HG03571 (cell line): ENCODE results near the gene CAPN9.
"Not testable (repeated sequence)": the region's sequence is repeated elsewhere in the genome, so short reads cannot be mapped to it uniquely, and the experiment has no call there.

Experiments used
- ATAC-seq: cut with Tn5 transposase; IDR thresholded peaks from one replicate; pipeline ENCODE4 v1.9.1; 2021; ENCODE audit not compliant: unreplicated experiment

Gene CAPN9, protein sequence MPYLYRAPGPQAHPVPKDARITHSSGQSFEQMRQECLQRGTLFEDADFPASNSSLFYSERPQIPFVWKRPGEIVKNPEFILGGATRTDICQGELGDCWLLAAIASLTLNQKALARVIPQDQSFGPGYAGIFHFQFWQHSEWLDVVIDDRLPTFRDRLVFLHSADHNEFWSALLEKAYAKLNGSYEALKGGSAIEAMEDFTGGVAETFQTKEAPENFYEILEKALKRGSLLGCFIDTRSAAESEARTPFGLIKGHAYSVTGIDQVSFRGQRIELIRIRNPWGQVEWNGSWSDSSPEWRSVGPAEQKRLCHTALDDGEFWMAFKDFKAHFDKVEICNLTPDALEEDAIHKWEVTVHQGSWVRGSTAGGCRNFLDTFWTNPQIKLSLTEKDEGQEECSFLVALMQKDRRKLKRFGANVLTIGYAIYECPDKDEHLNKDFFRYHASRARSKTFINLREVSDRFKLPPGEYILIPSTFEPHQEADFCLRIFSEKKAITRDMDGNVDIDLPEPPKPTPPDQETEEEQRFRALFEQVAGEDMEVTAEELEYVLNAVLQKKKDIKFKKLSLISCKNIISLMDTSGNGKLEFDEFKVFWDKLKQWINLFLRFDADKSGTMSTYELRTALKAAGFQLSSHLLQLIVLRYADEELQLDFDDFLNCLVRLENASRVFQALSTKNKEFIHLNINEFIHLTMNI

DNA sequence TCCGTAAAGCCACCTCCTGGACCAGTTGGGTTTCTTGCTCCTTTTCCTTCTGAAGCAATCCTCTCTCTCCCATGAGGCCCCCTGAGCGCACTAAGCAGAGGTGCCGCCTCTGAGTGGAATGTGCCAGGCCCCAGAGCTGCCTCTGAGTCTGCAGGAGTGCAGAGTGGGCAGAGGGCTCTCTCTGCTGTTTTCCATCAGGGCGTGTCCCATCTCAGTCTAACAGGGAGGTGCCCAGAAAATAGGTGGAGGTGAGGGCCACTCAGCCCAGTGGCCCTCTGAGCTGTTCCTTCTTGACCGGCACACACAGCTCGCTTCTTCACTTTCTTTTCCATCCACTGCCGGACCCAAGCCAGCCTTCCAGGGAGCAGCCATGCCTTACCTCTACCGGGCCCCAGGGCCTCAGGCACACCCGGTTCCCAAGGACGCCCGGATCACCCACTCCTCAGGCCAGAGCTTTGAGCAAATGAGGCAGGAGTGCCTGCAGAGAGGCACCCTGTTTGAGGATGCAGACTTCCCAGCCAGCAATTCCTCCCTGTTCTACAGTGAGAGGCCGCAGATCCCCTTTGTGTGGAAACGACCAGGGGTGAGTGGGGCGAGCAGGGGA lies at the start of gene CAPN9:
TSS of gene CAPN9 (plus strand) at position 262 of the 604 bp plus-strand sequence. CDS start at position 371, 109 bp downstream.
- ATAC-seq = no peak

DNA sequence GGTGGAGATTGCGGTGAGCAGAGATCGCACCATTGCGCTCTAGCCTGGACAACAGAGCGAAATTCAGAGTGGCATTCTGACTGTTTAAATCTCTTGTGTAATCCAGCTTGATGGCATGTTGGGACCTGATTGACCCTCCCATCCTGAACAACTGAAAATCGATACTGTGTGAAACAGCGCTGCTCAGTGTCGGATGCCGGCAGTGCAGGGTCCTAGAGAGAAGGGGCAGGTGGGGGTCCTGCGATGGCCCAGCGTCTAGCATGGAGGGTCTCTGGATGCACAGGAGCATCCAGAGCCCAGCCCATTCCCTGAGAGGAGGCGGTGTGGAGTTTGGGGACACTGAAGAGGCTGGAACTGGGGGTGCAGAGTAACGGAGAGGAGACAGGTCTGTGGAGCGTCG lies 49.1 kb upstream of the CAPN9 start:
- no peak for ATAC-seq

DNA sequence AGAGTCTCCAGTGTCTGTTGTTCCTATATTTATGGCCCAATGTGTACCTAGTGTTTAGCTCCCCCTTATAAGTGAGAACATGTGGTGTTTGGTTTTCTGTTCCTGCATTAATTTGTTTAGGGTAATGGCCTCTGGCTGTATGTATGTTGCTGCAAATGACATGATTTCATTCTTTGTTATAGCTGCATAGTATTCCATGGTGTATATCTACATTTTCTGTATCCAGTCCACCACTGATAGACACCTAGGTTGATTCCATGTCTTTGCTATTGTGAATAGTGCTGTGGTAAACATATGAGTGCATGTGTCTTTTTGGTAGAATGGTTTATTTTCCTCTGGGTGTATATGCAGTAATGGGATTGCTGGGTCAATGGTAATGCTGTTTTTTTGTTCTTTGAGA lies 48.2 kb upstream of the CAPN9 start:
- ATAC-seq = not testable (repeated sequence)

DNA sequence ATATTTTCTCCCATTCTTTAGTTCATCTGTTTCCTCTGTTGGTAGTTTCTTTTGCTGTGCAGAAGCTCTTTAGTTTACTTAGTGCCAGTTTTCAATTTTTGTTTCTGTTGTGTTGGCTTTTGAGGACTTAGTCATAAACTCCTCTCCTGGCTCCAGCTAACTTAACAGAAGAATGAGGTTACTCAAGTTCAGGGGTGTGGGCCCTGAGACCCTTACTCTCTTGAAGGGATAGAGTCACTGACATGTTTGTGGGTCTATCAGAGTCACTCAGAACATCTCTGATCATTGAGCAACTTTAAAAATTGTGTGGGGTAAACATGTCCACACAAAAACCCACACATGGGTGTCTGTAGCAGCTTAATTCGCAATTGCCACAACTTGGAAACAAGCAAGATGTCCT lies 47.5 kb upstream of the CAPN9 start:
- ATAC-seq = no peak

DNA sequence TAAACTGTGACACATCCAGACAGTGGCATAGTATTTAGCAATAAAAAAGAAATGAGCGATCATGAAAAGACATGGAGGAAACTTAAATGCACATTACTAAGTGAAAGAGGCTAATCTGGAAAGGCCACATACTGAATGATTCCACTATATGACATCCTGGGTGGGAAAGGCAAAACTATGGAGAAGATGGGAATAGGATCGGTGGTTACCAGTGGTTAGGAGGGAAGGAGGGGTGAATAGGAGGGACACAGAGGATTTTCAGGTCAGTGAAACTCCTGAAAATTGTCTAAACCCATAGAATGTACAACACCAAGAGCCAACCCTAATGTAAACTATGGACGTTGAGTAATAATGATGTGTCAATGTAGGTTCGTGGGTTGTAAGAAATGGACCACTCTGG lies 47.1 kb upstream of the CAPN9 start:
- ATAC-seq = no peak

DNA sequence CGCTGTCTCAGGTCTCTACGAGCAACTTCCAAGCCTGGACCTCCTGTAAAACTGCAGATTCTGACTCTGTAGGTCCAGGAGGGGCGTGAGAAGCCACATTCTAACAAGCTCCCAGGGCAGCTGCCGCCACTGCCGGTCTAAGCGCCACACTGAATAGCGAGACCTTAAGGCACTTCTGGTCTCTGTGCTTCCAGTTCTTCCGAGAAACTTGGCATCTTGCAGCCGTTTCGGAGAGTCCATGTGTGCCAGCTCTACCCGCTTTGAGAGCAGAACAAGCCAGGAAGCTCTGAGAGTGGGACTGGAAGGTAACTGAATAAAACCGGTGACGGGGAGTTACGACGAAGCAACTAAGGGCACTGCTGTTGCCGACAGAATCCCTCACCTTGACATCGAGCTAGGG lies 45.8 kb upstream of the CAPN9 start:
- no peak for ATAC-seq

DNA sequence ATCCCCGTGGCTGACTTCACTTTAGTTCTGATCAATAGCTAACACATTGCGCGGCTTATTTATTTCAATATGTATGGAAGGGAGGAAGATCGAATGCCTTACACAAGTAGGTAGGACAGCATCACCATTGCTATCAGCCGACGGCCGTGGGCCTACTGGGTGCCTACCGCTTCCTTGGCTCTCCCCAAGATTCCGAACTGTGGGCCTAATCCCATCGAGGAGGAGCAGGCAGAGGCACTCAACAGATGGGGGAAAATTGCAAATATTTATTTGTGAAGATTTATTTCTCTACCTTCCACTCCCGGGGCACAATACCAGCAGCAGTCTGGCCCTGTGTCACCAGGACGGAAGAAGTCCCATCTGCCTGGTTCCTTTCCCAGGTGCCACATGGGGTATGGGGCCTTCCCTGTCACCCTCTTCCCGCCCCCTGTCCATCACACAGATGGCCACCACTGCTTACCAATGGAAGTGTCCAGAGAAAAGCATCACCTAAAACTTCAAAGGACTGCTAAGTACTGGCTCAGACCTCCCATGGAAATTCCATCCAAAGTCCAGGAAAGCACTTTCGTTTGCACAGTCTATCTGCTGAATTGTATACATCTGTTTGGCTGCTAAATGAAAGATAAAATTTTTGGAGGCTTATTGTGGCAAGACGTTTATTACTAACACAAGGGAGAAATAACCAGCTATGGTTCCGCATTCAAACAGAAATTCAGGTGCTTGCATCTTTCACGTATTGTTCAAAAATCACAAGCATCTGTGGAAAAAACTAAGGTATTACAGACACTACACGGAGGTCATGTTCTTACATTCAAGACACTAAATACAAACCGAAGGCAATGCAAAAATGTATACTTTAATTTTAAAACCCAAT lies 45.1 kb upstream of the CAPN9 start:
- no peak for ATAC-seq

DNA sequence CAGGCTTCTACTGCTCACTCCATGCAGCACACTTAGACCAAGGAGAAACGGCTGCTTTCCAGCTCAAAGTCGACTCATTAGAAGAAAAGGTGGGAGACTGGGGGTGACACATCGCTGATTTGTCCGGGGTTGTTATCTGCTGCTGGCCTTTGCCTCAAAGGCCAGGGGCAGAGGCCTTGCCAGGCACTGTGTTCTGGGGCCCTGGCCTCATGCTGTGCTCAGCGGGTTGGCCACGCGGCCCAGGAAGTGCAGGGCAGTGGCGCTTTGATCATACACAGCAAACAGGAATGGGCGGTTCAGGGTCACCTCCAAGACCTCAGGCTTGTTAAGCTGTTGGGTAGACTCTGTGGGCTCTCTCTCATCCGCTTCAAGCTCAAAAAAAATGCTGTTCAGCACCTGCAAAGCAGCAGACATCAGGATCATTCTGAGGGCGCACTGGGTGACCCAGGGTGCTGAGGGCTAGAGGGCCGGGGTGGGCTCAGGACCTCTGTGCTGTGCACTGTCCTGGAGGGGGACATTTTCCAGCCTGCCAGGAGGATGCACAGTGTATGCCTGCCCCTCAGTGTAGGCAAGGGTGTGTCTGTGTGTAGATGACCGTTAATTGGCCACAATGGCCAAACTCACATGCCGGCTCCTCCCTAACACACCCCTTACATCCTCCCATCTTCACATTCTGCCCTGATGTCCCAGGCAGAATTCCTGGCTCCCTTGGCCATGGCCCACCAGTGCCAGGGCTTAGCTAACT lies 44.1 kb upstream of the CAPN9 start:
- no peak for ATAC-seq

DNA sequence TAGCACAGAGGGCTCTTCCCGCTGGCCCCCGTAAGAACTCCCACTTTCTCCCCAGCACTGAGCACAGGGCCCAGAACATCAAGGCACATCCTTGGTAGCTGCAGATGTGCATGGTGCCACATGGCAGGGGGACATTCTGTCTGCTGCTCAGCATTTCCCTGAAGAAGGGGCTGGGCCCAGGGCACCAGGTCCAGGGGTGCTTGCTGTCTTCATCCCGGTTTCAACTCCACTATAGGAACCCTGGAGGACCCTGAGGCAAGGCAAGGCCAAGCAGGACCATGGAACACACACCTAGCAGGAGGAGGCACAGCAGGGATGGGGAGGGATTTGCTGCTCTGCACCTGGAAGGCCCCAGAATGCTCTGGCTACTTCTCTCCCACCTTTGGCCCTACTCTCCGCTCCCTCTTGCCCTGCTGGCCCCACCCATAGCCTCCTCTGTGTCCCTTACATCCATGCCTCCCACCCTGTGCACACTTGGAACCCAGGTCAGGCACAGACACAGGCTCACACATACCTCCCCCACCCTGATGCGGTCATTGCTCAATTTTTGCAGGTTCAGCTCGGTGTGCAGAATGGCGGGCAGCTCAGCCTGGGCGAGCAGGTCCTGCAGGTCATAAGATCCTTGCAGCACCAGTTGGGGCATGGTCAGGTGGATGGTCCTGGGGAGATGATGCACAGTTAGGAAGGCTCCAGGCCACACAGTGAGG lies 43.4 kb upstream of the CAPN9 start:
- ATAC-seq = no peak

DNA sequence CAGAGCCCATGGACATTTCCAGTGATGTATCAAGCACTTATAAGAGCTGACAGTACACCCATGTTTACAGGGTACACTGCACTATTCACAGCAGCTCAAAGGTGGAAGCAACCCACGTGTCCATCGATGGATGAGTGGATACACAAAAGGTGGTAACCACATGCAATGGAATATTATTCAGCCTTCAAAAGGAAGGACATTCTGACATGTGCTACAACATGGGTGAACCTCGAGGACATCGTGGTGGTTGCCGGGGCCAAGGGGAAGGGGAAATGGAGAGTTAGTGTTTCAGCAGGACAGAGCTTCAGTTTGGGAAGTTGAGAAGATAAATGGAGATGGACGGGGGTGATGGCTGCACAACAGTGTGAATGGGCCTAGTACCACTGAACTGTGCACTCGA lies 42.4 kb upstream of the CAPN9 start:
- no peak for ATAC-seq

DNA sequence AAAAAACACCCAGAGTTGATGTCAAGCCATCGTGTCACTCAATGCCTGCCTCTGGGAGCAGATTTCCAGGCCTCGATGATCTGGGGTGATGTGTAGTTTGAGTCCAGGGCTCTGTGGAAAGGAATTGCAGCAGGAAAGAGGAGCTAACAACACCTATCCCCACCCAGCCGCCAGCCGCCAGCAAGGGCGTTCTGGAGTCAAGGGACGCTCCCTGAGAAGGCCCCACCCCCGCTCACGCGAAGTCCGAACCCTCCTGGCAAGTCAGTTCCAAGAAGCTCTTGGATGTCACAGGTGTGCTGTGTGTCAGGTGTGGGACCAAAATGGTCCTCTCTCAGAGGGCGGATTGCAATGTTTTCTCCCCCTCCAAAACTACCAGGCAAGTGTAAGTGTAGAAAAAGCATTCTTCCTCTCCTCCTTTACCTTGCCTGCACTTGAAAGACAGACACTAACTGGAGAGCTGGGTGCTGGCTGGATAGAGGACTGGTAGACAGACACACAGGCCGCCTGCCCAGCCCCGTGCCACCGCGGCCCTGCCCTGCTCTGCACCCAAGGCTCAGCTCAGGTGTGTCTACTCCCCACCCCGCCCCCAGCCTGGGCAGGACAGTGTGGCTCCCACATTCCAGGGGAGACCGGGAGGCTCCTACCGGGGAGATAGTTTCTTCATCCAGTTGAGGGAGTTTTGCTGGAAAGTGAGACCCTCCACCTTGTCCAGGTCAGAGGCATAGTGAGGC lies 41.7 kb upstream of the CAPN9 start:
- no peak for ATAC-seq

DNA sequence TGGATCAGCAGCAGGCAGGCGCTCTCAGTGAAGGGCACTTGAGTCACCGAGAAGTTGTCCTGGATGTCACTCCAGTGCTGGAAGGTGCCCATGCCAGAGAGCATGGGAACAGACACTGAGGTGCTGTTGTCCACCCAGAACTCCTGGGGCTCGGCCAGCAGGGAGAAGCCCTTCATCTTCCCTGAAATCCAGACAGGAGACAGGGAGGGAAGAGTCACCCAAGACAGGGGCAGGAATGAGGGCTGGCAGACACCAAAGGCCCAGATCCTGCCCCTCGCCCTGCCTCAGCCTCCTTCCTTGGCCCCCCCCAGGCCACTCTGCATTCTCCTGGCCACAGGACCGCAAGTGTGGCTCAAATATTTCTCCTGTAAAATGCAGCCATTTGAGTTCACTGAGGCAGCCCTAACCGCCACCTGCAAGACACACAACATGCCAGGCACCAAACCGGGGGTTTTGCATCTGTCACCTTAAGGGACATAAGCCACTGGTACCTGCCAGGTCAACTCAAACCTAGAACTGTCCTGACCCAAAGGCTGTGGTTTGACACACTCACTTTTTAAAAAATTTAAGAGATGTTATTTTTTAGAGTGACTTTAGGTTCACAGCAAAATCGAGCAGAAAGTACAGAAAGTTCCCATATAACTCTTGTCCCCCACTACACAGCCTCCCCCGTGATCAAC lies 41.0 kb upstream of the CAPN9 start:
- ATAC-seq = no peak

DNA sequence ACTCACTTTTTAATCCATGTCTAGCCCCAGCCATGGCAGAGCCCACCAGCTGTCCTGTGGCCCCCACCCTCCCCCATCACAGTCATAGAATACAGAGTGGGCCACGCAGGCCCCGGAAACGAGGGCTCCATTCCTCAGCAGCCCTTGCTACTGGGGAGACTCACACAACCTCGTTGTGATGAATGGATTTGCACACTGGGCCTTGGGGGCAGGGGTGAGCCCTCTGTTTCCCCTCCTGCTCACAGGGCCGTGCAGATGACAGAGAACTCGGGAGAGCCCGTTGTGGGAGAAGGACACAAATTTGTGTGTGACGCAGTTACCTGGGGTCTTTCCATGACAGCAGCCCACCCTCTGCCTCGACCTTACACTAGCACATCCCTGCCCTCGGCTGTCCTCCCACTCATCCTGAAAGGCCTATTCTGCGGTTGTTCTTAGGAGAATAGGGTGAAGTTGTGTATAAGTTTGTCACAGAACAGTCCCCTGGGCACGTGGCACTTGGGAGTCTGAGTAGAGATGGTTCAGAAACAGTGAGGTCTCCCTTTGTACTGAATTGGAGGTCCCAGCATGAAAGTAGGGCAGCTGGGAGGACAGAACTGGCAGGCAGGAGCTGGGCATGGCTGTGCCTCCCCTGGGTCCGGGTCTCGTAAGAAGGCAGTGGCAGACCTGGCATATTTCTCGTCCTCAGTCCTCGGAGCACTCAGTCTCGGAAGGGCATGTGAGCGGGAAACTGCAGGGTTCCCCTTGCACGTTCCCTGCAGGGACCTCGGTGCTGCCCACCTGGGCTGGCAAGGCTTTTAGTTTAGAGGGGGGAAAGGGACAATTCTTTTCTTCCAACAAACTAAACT lies 40.1 kb upstream of the CAPN9 start:
- ATAC-seq = no peak

DNA sequence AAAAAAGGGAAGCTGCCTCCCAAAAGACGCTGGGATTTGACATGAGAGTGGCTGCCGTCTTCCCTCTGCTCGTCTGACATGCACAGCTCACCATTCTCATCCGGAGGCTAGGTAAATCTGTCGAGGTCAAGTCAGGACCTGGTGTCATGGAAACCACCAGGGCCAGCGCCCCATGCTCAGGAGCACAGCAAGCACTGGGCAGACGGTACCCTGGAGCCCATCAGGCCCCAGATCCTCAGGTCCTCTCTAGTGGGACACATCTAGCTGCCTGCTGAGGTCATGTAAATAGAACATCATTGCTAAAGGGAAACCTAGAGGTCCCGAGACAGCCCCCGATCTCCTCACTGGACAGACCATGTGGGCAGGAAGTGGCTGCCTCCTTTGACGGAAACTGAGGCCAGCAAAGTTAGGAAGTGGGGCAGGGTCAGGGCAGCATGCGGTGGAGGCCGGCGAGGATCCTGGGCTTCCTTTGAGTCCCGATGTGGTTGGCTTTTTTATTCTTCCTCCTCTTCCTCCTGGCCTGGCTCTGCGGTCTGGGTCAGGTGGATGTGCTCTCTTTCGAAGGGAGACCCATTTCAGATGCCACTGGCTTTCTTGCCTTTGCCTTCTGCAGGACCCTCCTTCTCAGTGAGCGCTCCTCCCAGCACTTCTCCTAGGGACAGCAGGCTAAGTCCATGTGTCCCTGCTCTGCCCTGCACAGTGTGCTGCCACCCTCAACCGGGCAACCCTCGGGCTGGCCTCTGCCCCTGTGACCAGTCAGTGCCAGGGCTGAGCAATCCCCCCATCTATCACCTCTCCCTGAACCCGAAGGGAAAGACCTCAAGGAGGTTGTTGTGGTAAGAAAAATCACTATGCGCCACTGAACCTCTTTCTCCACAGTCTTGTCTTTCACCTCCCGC lies 39.2 kb upstream of the CAPN9 start:
- no peak for ATAC-seq

DNA sequence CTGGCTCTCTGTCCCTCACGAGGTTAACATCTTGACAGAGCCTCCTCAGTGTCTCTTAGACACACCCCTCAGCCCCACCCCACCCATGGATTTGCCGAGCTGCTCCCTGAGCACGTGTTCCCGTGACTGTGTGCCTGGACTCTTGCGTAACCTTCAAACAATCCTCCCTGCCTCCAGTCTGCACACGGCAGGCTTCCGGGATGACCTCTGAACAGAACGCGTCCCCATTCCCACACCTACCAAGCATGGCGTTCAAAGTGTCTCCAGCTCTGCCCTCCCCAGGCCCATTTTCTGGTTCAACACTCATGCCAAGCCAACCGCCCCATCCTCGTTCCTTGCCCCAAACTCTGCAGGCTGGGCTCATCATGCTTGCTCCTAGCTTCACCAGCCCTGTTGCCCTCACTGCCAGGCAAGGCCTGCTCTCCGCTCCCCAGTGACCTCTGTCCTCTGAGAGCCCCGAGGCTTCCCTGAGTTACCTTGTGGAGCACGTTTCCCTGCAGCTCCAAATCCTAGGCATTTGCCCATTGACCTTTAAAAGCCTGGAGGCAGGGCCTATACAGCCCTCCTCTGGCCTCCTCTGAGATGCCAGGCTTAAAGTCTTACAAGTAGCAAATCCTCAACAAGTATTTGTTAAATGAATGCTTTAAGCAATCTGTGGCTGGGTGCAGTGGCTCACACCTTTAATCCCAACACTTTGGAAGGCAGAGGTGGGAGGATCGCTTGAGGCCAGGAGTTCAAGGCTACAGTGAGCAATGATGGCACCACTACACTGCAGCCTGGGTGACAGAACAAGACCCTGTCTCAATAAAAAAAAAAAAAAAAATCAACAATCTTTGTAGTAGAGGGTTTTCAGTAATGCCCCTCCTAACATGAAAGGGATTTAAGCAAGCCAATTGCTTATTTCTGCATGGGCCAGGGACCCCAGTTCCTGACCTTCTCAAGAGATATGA lies 38.3 kb upstream of the CAPN9 start:
- ATAC-seq = no peak
